Measurements from ENCODE around the gene NAA30.
"Not testable (repeated sequence)": the region's sequence is repeated elsewhere in the genome, so short reads cannot be mapped to it uniquely, and the experiment has no call there.

The NAA30 gene

GRCh38 chr14:57390037-57390805 lies at the start of gene NAA30:
Gene NAA30, plus strand, starts transcription at chr14:57390586. Its CDS starts 372 bp downstream, at chr14:57390958.
- DNase-seq = peak; percentile 82 to 88

GRCh38 chr14:57343545-57344297 lies 46.7 kb upstream of the NAA30 start:
- DNase-seq = not testable (repeated sequence)

- DNase-seq = no peak
Observed at GRCh38 chr14:57345106-57345505, 45.3 kb upstream of the NAA30 start.

GRCh38 chr14:57346741-57347140 lies 43.6 kb upstream of the NAA30 start:
- no peak for DNase-seq

- no peak for DNase-seq
Observed at GRCh38 chr14:57352396-57353170, 37.8 kb upstream of the NAA30 start.

- no peak for DNase-seq
Observed at GRCh38 chr14:57355081-57355800, 35.1 kb upstream of the NAA30 start.

- DNase-seq = no peak
Observed at GRCh38 chr14:57362361-57362760, 28.0 kb upstream of the NAA30 start.

- no peak for DNase-seq
Observed at GRCh38 chr14:57364659-57365450, 25.5 kb upstream of the NAA30 start.

- not testable (repeated sequence) for DNase-seq
Observed at GRCh38 chr14:57370187-57370586, 20.2 kb upstream of the NAA30 start.

GRCh38 chr14:57371013-57371412 lies 19.4 kb upstream of the NAA30 start:
- DNase-seq = no peak

GRCh38 chr14:57375156-57375555 lies 15.2 kb upstream of the NAA30 start:
- DNase-seq = no peak

- no peak for DNase-seq
Observed at GRCh38 chr14:57378661-57379060, 11.7 kb upstream of the NAA30 start.

- DNase-seq = no peak
Observed at GRCh38 chr14:57380935-57381334, 9.5 kb upstream of the NAA30 start.

GRCh38 chr14:57382283-57382682 lies 8.1 kb upstream of the NAA30 start:
- DNase-seq = peak; percentile 53 to 67

GRCh38 chr14:57383125-57383745 lies 7.2 kb upstream of the NAA30 start:
- DNase-seq = peak in 1 of 2 donors; percentile 26

GRCh38 chr14:57388067-57388466 lies 2.3 kb upstream of the NAA30 start:
- DNase-seq = no peak

- DNase-seq = no peak
Observed at GRCh38 chr14:57389646-57390036, 745 bp upstream of the NAA30 start.

- peak; percentile 27 to 30 for DNase-seq
Observed at GRCh38 chr14:57390806-57391516, 575 bp downstream of the NAA30 start.

GRCh38 chr14:57391517-57392195 lies 1.3 kb downstream of the NAA30 start:
- DNase-seq = no peak

- DNase-seq = no peak
Observed at GRCh38 chr14:57392830-57393229, 2.4 kb downstream of the NAA30 start.

Data from inflammatory macrophage treated with lipopolysaccharide for 1 hour (primary cell).